HG02973 (cell line): ENCODE results near the gene EDN1.

Experiments
- ATAC-seq: cut with Tn5 transposase; IDR thresholded peaks from one replicate; pipeline ENCODE4 v1.9.1; 2021; ENCODE audit warnings: moderate library complexity; ENCODE audit not compliant: unreplicated experiment

EDN1 gene

DNA sequence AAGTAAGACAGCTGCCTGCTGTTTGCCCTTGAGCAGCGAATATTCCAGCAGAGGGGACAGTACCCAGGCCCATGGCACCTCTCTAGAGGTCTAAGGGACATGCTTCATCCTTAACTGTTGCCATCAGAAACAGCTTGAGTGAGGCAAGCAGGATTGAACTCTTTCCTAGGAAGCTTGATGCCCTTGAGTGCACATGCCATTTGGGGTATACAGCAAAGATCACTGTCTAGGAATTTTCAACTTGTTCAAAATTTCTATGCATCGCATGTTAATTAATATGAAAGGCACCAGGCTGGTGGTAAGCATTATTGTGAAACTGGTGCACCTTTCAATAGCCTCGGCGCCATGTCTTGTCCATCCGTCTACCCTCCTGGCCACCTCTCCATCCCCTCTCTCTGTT, 54.1 kb downstream of the EDN1 start:
- ATAC-seq = no peak

- ATAC-seq = no peak
Measured at GRCh38 chr6:12344961-12345693, 55.0 kb downstream of the EDN1 start.

- ATAC-seq = no peak
Measured at GRCh38 chr6:12345694-12346058, 55.5 kb downstream of the EDN1 start.
